Prostate gland (tissue), 2 donors: ENCODE data around the gene ALOXE3.

Experiments
- POLR2A ChIP-seq: fragments of 450-650 bp; IDR thresholded peaks from one replicate; pipeline ENCODE4 v1.6.1; 2016; ENCODE audit warnings: antibody characterized with exemption, mild to moderate bottlenecking
- POLR2AphosphoS5 ChIP-seq: sonication (generic); formaldehyde crosslinking; IDR thresholded peaks from one replicate; pipeline ENCODE4 v1.6.1; 2017; ENCODE audit warnings: antibody characterized with exemption
- TF ChIP-seq, protein P1 (sequence below), 4 experiments: fragments of 200-600 bp in 2 of 4; fragments of 450-650 bp in 2 of 4; sonication (generic) in 2 of 4; IDR thresholded peaks; 1 replicate in 3 of 4; 2 replicates in 1 of 4; pipeline ENCODE4 v1.5.1; 2016 to 2019; ENCODE audit warnings: antibody characterized with exemption in 4 of 4, mild to moderate bottlenecking in 2 of 4, moderate library complexity in 2 of 4

DNA sequence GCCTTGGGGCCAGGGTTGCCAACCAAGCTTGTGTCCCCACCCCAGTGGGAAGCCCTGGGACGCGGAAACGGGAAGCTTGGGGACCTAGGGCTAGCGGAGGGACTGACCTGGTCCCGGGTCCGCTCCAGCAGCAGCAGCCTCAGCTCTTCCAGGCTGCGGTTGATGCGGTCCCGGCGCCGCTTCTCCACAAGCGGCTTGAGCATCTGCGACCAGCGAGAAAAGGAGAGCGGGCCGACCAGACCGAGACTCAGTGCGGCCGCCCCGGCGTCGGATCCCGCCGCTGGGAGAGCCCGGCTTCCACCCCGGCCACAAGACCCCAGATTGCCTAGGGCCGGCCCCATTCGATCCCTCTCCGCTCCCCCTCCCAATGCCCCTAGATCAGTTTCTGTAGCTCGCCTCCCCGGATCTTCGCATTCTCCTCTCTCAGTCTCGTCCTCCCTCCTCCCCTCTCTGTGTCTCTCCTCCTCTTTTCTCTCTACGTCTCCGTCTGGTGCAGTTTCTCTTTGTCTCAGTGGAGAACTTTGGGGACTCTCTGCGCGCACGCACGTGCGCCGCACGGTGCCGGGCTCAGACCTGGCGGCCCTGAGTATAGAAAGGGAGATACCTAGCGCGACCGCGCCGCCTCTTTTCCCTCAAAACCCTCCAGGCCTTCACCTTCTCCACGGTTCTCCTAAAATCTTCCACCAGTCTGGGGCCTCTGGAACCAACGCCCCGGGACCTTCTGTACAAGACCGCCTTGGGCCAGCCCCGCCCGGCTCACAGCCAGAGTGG lies 4.8 kb upstream of the ALOXE3 start:
- TF ChIP-seq, protein P1, sequence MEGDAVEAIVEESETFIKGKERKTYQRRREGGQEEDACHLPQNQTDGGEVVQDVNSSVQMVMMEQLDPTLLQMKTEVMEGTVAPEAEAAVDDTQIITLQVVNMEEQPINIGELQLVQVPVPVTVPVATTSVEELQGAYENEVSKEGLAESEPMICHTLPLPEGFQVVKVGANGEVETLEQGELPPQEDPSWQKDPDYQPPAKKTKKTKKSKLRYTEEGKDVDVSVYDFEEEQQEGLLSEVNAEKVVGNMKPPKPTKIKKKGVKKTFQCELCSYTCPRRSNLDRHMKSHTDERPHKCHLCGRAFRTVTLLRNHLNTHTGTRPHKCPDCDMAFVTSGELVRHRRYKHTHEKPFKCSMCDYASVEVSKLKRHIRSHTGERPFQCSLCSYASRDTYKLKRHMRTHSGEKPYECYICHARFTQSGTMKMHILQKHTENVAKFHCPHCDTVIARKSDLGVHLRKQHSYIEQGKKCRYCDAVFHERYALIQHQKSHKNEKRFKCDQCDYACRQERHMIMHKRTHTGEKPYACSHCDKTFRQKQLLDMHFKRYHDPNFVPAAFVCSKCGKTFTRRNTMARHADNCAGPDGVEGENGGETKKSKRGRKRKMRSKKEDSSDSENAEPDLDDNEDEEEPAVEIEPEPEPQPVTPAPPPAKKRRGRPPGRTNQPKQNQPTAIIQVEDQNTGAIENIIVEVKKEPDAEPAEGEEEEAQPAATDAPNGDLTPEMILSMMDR (IDR thresholded peaks at IDR 0.05), result no peak
- TF ChIP-seq POLR2AphosphoS5, result peak; percentile 7
- no peak for TF ChIP-seq POLR2A
